Neural progenitor cell (in vitro differentiated cells): ENCODE data around the gene HDX. TPM values are rescaled to one million over a fixed set of nuclear protein-coding genes. Genes with fewer than 3 reads are reported as not detected.
A peak's percentile ranks its signal among the peaks of the same experiment; 100 is the strongest.
"Not testable (repeated sequence)": the region's sequence is repeated elsewhere in the genome, so short reads cannot be mapped to it uniquely, and the experiment has no call there.

ENCODE experiments used
- DNase-seq: peaks from one replicate; pipeline ENCODE4 v3.0.0-alpha.2; 2016; ENCODE audit warnings: low spot score
- H2AFZ ChIP-seq: fragments of 200-600 bp; sonication (generic); replicated peaks from 2 replicates; pipeline ENCODE4 v1.6.1; 2016; ENCODE audit warnings: antibody characterized with exemption
- H3F3A ChIP-seq: fragments of 200-600 bp; sonication (generic); 2 replicates; pipeline ENCODE4 v1.6.1; 2016; ENCODE audit warnings: antibody characterized with exemption, low read depth
- H3K27ac ChIP-seq: fragments of 200-600 bp; sonication (generic); 2 replicates; pipeline ENCODE4 v1.5.1; 2016; ENCODE audit warnings: mild to moderate bottlenecking
- H3K27me3 ChIP-seq: fragments of 200-600 bp; sonication (generic); 2 replicates; pipeline ENCODE4 v1.6.1; 2016; ENCODE audit warnings: mild to moderate bottlenecking, moderate library complexity
- H3K36me3 ChIP-seq: fragments of 200-600 bp; sonication (generic); 2 replicates; pipeline ENCODE4 v1.5.1; 2016
- H3K4me1 ChIP-seq: fragments of 200-600 bp; sonication (generic); 2 replicates; pipeline ENCODE4 v1.6.1; 2016; ENCODE audit warnings: mixed run types
- H3K4me2 ChIP-seq: fragments of 200-600 bp; sonication (generic); 2 replicates; pipeline ENCODE4 v1.6.1; 2016
- H3K4me3 ChIP-seq: fragments of 200-600 bp; sonication (generic); 2 replicates; pipeline ENCODE4 v1.5.1; 2016
- H3K79me2 ChIP-seq: fragments of 200-600 bp; sonication (generic); 2 replicates; pipeline ENCODE4 v1.6.1; 2016; ENCODE audit warnings: low read depth
- H3K9ac ChIP-seq: fragments of 200-600 bp; sonication (generic); 2 replicates; pipeline ENCODE4 v1.6.1; 2016
- H3K9me3 ChIP-seq: fragments of 200-600 bp; sonication (generic); 2 replicates; pipeline ENCODE4 v1.5.1; 2016; ENCODE audit warnings: low read depth
- H4K20me1 ChIP-seq: fragments of 200-600 bp; sonication (generic); 2 replicates; pipeline ENCODE4 v1.6.1; 2016; ENCODE audit warnings: low read depth
- H3K27ac Mint-ChIP-seq: 3 replicates; pipeline ENCODE4 v1.8.0; 2021; ENCODE audit warnings: mixed read lengths
- H3K27me3 Mint-ChIP-seq: 2 replicates; pipeline ENCODE4 v1.8.0; 2022; ENCODE audit warnings: low read depth, mild to moderate bottlenecking, inconsistent platforms, moderate library complexity, mixed read lengths; ENCODE audit not compliant: insufficient read depth
- H3K36me3 Mint-ChIP-seq: 3 replicates; pipeline ENCODE4 v1.8.0; 2021; ENCODE audit warnings: mixed read lengths
- H3K4me1 Mint-ChIP-seq: 3 replicates; pipeline ENCODE4 v1.8.0; 2021; ENCODE audit warnings: mixed read lengths
- H3K4me3 Mint-ChIP-seq: 3 replicates; pipeline ENCODE4 v1.8.0; 2021; ENCODE audit warnings: mild to moderate bottlenecking, moderate library complexity, mixed read lengths
- H3K9me3 Mint-ChIP-seq: 3 replicates; pipeline ENCODE4 v1.8.0; 2020; ENCODE audit warnings: mixed read lengths
- CTCF ChIP-seq: fragments of 200-600 bp; sonication (generic); IDR thresholded peaks from 2 replicates; pipeline ENCODE4 v1.5.1; 2017; ENCODE audit warnings: antibody characterized with exemption, mild to moderate bottlenecking
- EZH2 ChIP-seq: fragments of 200-600 bp; sonication (generic); IDR thresholded peaks from 2 replicates; pipeline ENCODE4 v1.6.1; 2017; ENCODE audit warnings: antibody characterized with exemption, mild to moderate bottlenecking, moderate library complexity
- EZH2phosphoT487 ChIP-seq: fragments of 200-600 bp; sonication (generic); IDR thresholded peaks from 2 replicates; pipeline ENCODE4 v1.6.1; 2017; ENCODE audit warnings: antibody characterized with exemption
- total RNA-seq: library from RNA; depleted of rRNA; stranded (reverse); fragments of >200 nt; gene quantifications from 2 replicates; pipeline ENCODE4 v1.2.3, GENCODE V29; 2015; ENCODE audit warnings: low replicate concordance

HDX gene
- 8.3 and 8.9 TPM in 2 replicates for total RNA-seq

- peak; percentile 86 for DNase-seq
- no peak for TF ChIP-seq CTCF
- H3K4me3 Mint-ChIP-seq = peak within 1 kb of the TSS; percentile 94
- H3K27me3 Mint-ChIP-seq = peaks cover 6% of the 10 kb centered on the region
- peak within 1 kb of the TSS; percentile 55 for H3K4me3 ChIP-seq
- H3K27ac Mint-ChIP-seq = peak within 1 kb of the TSS; percentile 99
- peak within 1 kb of the TSS; percentile 76 for H3K9ac ChIP-seq
- H3K9me3 Mint-ChIP-seq = no peaks in the 10 kb centered on the region
- peaks cover 9% of the 10 kb centered on the region for H3K79me2 ChIP-seq
- peak within 1 kb of the TSS; percentile 77 for H3K4me2 ChIP-seq
- H3K4me1 ChIP-seq = peaks cover 4% of the 10 kb centered on the region
- H3K27ac ChIP-seq = peak within 1 kb of the TSS; percentile 79
- H3K36me3 Mint-ChIP-seq = no peaks in the 10 kb centered on the region
- no peaks in the 10 kb centered on the region for H4K20me1 ChIP-seq
- H3K36me3 ChIP-seq = no peaks in the 10 kb centered on the region
- H3K27me3 ChIP-seq = no peaks in the 10 kb centered on the region
- peaks cover 4% of the 10 kb centered on the region for H3K4me1 Mint-ChIP-seq
- H3F3A ChIP-seq = no peaks in the 10 kb centered on the region
- H3K9me3 ChIP-seq = no peaks in the 10 kb centered on the region
- peak within 1 kb of the TSS; percentile 78 for H2AFZ ChIP-seq
These were observed at the start of gene HDX for GRCh38 chrX:84501798-84502628. TSS of gene HDX (minus strand) at chrX:84502453. CDS start at chrX:84475397, 27,056 bp downstream.

- not testable (repeated sequence) for H3K4me1 ChIP-seq, H3K36me3 ChIP-seq, H3K27ac ChIP-seq, H3K4me1 Mint-ChIP-seq, H3K79me2 ChIP-seq, H3K4me3 ChIP-seq, H3K27ac Mint-ChIP-seq, H3K36me3 Mint-ChIP-seq, DNase-seq, H3K27me3 Mint-ChIP-seq, H3K27me3 ChIP-seq, H2AFZ ChIP-seq, H4K20me1 ChIP-seq, H3K4me2 ChIP-seq, H3K9ac ChIP-seq, H3K4me3 Mint-ChIP-seq, H3F3A ChIP-seq
- peaks cover 15% of the 10 kb centered on the region for H3K9me3 ChIP-seq
- H3K9me3 Mint-ChIP-seq = peaks cover 28% of the 10 kb centered on the region
These were observed 39.1 kb upstream of the HDX start for GRCh38 chrX:84541315-84541714.

GRCh38 chrX:84537627-84538026 is 35.4 kb upstream of the HDX start:
- DNase-seq, H4K20me1 ChIP-seq, H3K4me3 Mint-ChIP-seq, H3K4me3 ChIP-seq, H3F3A ChIP-seq, H3K4me1 ChIP-seq, H3K4me2 ChIP-seq, H3K4me1 Mint-ChIP-seq, H3K36me3 ChIP-seq, H3K27me3 Mint-ChIP-seq, H3K36me3 Mint-ChIP-seq, H3K9ac ChIP-seq, H3K27ac Mint-ChIP-seq, H3K79me2 ChIP-seq, H3K27me3 ChIP-seq, H3K27ac ChIP-seq, H2AFZ ChIP-seq: not testable (repeated sequence)
- H3K9me3 Mint-ChIP-seq = peaks cover 26% of the 10 kb centered on the region
- peaks cover 22% of the 10 kb centered on the region for H3K9me3 ChIP-seq

GRCh38 chrX:84488426-84488825 is 13.8 kb downstream of the HDX start:
- Histone ChIP-seq H3F3A (no peaks in the 10 kb centered on the region), H3K4me3 (no peak overlapping the region), H3K27me3 (no peaks in the 10 kb centered on the region), H3K4me2 (no peak overlapping the region), H3K9me3 (peaks cover 7% of the 10 kb centered on the region), H3K36me3 (no peaks in the 10 kb centered on the region), H3K4me1 (no peaks in the 10 kb centered on the region), H3K9ac (no peak overlapping the region), H4K20me1 (no peaks in the 10 kb centered on the region), H3K27ac (no peak overlapping the region), H3K79me2 (no peaks in the 10 kb centered on the region), H2AFZ (no peak overlapping the region)
- DNase-seq = no peak
- Mint-ChIP-seq H3K9me3 (peaks cover 18% of the 10 kb centered on the region), H3K36me3 (peaks cover 6% of the 10 kb centered on the region), H3K27ac (no peak overlapping the region), H3K4me3 (no peak overlapping the region), H3K27me3 (no peaks in the 10 kb centered on the region), H3K4me1 (no peaks in the 10 kb centered on the region)
- TF ChIP-seq EZH2 = no peak
- TF ChIP-seq CTCF = no peak
- TF ChIP-seq EZH2phosphoT487 = no peak
